T-cell (primary cell): ENCODE results near the gene TCTN1. TPM values are rescaled to one million over a fixed set of nuclear protein-coding genes. Genes with fewer than 3 reads are reported as not detected.

Experiments used
- ATAC-seq, 4 experiments: fragments of 200-7000 bp in 3 of 4; fragments of 150-1000 bp in 1 of 4; cut with Tn5 transposase; replicated peaks in 1 of 4; 1 replicate in 3 of 4; 2 replicates in 1 of 4; pipeline ENCODE4 v1.10.0; 2021; ENCODE audit warnings: moderate library complexity in 3 of 4, mild to moderate bottlenecking in 2 of 4, moderate number of reproducible peaks in 1 of 4
- CTCF ChIA-PET, 2 donors: fragments of 300-600 bp; sonication (Branson Sonifier 250); formaldehyde crosslinking; loops; one replicate each; lab custom pipeline; 2022; ENCODE audit warnings: antibody characterized with exemption in 2 of 2; lab: Charles Lee
- POLR2A ChIA-PET, 2 donors: fragments of 300-600 bp; sonication (Branson Sonifier 250); formaldehyde crosslinking; loops; one replicate each; lab custom pipeline; 2022; ENCODE audit warnings: antibody characterized with exemption in 2 of 2; lab: Charles Lee
- DNase-seq, 35 experiments: peaks; one replicate each; pipeline versions ENCODE4 v3.0.0 to v3.0.0-alpha.2; 2013 to 2023
- H3K27ac ChIP-seq: one replicate; pipeline ENCODE4 v1.5.1; 2013; ENCODE audit warnings: low read length
- H3K27me3 ChIP-seq, 2 experiments: replicated peaks in 1 of 2; 1 replicate in 1 of 2; 2 replicates in 1 of 2; pipeline versions ENCODE4 v1.6.1 to v1.7.0; 2013; ENCODE audit warnings: low read length in 1 of 2, mixed read lengths in 1 of 2; ENCODE audit not compliant: control insufficient read depth in 2 of 2, insufficient read depth in 2 of 2; ENCODE audit errors: extremely low read depth in 1 of 2
- H3K36me3 ChIP-seq, 2 donors: 1 replicate in 1 of 2; 2 replicates in 1 of 2; pipeline versions ENCODE4 v1.6.1 to v1.7.0; 2013; ENCODE audit warnings: low read length in 1 of 2; ENCODE audit not compliant: control insufficient read depth in 2 of 2, insufficient read depth in 1 of 2; ENCODE audit errors: extremely low read depth in 1 of 2
- H3K4me1 ChIP-seq, 2 experiments: 1 replicate in 1 of 2; 2 replicates in 1 of 2; pipeline versions ENCODE4 v1.6.1 to v1.7.0; 2013; ENCODE audit warnings: low read length in 2 of 2, mixed read lengths in 1 of 2; ENCODE audit not compliant: insufficient read depth in 2 of 2, control insufficient read depth in 1 of 2; ENCODE audit errors: extremely low read depth in 1 of 2
- H3K4me3 ChIP-seq, 2 donors: 1 replicate in 1 of 2; 2 replicates in 1 of 2; pipeline versions ENCODE4 v1.5.1 to v1.7.0; 2013; ENCODE audit warnings: mild to moderate bottlenecking in 2 of 2, low read length in 1 of 2, moderate library complexity in 1 of 2; ENCODE audit not compliant: control insufficient read depth in 1 of 2; ENCODE audit errors: extremely low read depth in 1 of 2
- H3K9me3 ChIP-seq: 2 replicates; pipeline ENCODE4 v1.7.0; 2013
- H3K27ac Mint-ChIP-seq, 2 donors: one replicate each; pipeline ENCODE4 v1.8.0; 2020 to 2021; ENCODE audit warnings: mild to moderate bottlenecking in 2 of 2, mixed read lengths in 2 of 2
- H3K27me3 Mint-ChIP-seq, 2 donors: one replicate each; pipeline ENCODE4 v1.8.0; 2021 to 2022; ENCODE audit warnings: mixed read lengths in 2 of 2
- H3K36me3 Mint-ChIP-seq: one replicate; pipeline ENCODE4 v1.8.0; 2021; ENCODE audit warnings: mixed read lengths
- H3K4me1 Mint-ChIP-seq, 3 donors: one replicate each; pipeline ENCODE4 v1.8.0; 2020 to 2022; ENCODE audit warnings: mixed read lengths in 3 of 3, mild to moderate bottlenecking in 1 of 3
- H3K4me3 Mint-ChIP-seq, 3 donors: one replicate each; pipeline ENCODE4 v1.8.0; 2020 to 2022; ENCODE audit warnings: mild to moderate bottlenecking in 3 of 3, mixed read lengths in 3 of 3, moderate library complexity in 3 of 3
- H3K9me3 Mint-ChIP-seq, 3 donors: one replicate each; pipeline ENCODE4 v1.8.0; 2020 to 2022; ENCODE audit warnings: mixed read lengths in 3 of 3
- WGBS: methylation state at CpG from one replicate; pipeline ENCODE4 v1.1.5; 2013; ENCODE audit warnings: missing lambda C conversion rate; ENCODE audit not compliant: insufficient coverage; 5-methylcytosine and 5-hydroxymethylcytosine counted together
- total RNA-seq, 35 experiments: library from RNA in 6 of 35; stranded (reverse) in 6 of 35; fragments of 120-200 nt in 1 of 35; gene quantifications; one replicate each; pipeline versions ENCODE4 v1.2.1 to v1.2.4 and lab custom pipeline; 2013 to 2026

TCTN1 gene
- total RNA-seq, 5 donors from 2014 or later (not counting 1 experiment from before 2014, with no cell fraction given) = 8.8 to 14.1 (median 11.5) TPM

GRCh38 chr12:110619534-110619953 lies 5.6 kb downstream of the TCTN1 start:
- Mint-ChIP-seq H3K4me3 (no peak overlapping the region), H3K9me3 (no peaks in the 10 kb centered on the region), H3K36me3 (no peaks in the 10 kb centered on the region), H3K4me1 (peaks cover 0 to 3% (median under 1%) of the 10 kb centered on the region in 3 donors), H3K27me3 (no peaks in the 10 kb centered on the region), H3K27ac (no peak overlapping the region)
- H3K4me3 ChIP-seq = no peak overlapping the region
- no peaks in the 10 kb centered on the region for H3K9me3 ChIP-seq
- no peaks in the 10 kb centered on the region for H3K27me3 ChIP-seq
- ChIA-PET POLR2A (interaction anchor here in 1 of 2 donors (0.6 kb wide), 1 partner anchor 741 kb away, joined by 4 read pairs; no protein-coding TSS in a partner anchor), CTCF (interaction anchor here in 1 of 2 donors (1.4 kb wide), 1 partner anchor 78 kb away, joined by 3 read pairs; no protein-coding TSS in a partner anchor)
- peaks cover 0 to under 1% of the 10 kb centered on the region in 2 experiments for H3K4me1 ChIP-seq
- H3K36me3 ChIP-seq = no peaks in the 10 kb centered on the region
- H3K27ac ChIP-seq = no peak overlapping the region
- DNase-seq (peak in 2 of 35 experiments; percentile 7 to 39), ATAC-seq (peak in 2 of 4 experiments; percentile 35 to 55)
- 64% methylated on average over 2 of the region's 4 CpGs for WGBS

- DNase-seq (no peak), ATAC-seq (no peak)
- CTCF ChIA-PET = interaction anchor here in 1 of 2 donors (0.6 to 0.7 kb wide), 2 partner anchors 153 to 666 kb away, joined by 3 read pairs; no protein-coding TSS in a partner anchor
- H3K4me1 ChIP-seq = peaks cover 6% of the 10 kb centered on the region in 2 experiments
- Mint-ChIP-seq H3K4me1 (peaks cover 6 to 11% (median 7%) of the 10 kb centered on the region in 3 donors), H3K27me3 (no peaks in the 10 kb centered on the region), H3K36me3 (no peaks in the 10 kb centered on the region), H3K27ac (no peak overlapping the region), H3K9me3 (no peaks in the 10 kb centered on the region), H3K4me3 (no peak overlapping the region)
- POLR2A ChIA-PET = no interaction called here
- H3K27ac ChIP-seq = no peak overlapping the region
- no peaks in the 10 kb centered on the region for H3K9me3 ChIP-seq
- H3K36me3 ChIP-seq = no peaks in the 10 kb centered on the region
- no peaks in the 10 kb centered on the region for H3K27me3 ChIP-seq
- H3K4me3 ChIP-seq = no peak overlapping the region
- WGBS = 100% methylated on average over 1 of the region's 3 CpGs
Measured at GRCh38 chr12:110622582-110622981, 8.7 kb downstream of the TCTN1 start.

- POLR2A ChIA-PET = interaction anchor here (0.7 to 0.9 kb wide), 2 partner anchors 25 to 68 kb away, joined by 3 to 7 read pairs; no protein-coding TSS in a partner anchor
- H3K27ac Mint-ChIP-seq = peak overlapping the region; percentile 79 to 80
- peak overlapping the region; percentile 17 to 48 (median 41) for H3K4me3 Mint-ChIP-seq
- DNase-seq = no peak
- H3K9me3 Mint-ChIP-seq = no peaks in the 10 kb centered on the region
- H3K36me3 Mint-ChIP-seq = peaks cover 12% of the 10 kb centered on the region
- no peaks in the 10 kb centered on the region for H3K36me3 ChIP-seq
- 40% methylated on average over 1 of the region's 8 CpGs for WGBS
- no peaks in the 10 kb centered on the region for H3K9me3 ChIP-seq
- no peak overlapping the region for H3K27ac ChIP-seq
- H3K4me1 ChIP-seq = peaks cover 11 to 13% of the 10 kb centered on the region in 2 experiments
- CTCF ChIA-PET = interaction anchor here (0.5 to 0.7 kb wide), 5 partner anchors 74 to 1470 kb away, joined by 3 to 8 read pairs (median 3); no protein-coding TSS in a partner anchor
- peaks cover 11 to 23% (median 13%) of the 10 kb centered on the region in 3 donors for H3K4me1 Mint-ChIP-seq
- no peaks in the 10 kb centered on the region for H3K27me3 ChIP-seq
- no peak overlapping the region for H3K4me3 ChIP-seq
- no peaks in the 10 kb centered on the region for H3K27me3 Mint-ChIP-seq
- no peak for ATAC-seq
Measured at GRCh38 chr12:110627500-110628195, 13.7 kb downstream of the TCTN1 start.

GRCh38 chr12:110635055-110635454 lies 21.1 kb downstream of the TCTN1 start:
- ChIA-PET CTCF (no interaction called here), POLR2A (interaction anchor here in 1 of 2 donors (0.6 kb wide), 1 partner anchor 194 kb away, joined by 5 read pairs; no protein-coding TSS in a partner anchor)
- H3K36me3 Mint-ChIP-seq = peaks cover 6% of the 10 kb centered on the region

GRCh38 chr12:110636516-110636915 lies 22.6 kb downstream of the TCTN1 start:
- POLR2A ChIA-PET = no interaction called here
- Histone ChIP-seq H3K4me1 (peaks cover 3 to 4% of the 10 kb centered on the region in 2 experiments), H3K36me3 (no peaks in the 10 kb centered on the region), H3K4me3 (no peak overlapping the region), H3K27me3 (no peaks in the 10 kb centered on the region), H3K9me3 (no peaks in the 10 kb centered on the region), H3K27ac (no peak overlapping the region)
- peaks cover 13% of the 10 kb centered on the region for H3K36me3 Mint-ChIP-seq
- 96% methylated on average over 5 of the region's 5 CpGs for WGBS
- no peak overlapping the region for H3K27ac Mint-ChIP-seq
- ATAC-seq (no peak), DNase-seq (no peak)
- H3K27me3 Mint-ChIP-seq = no peaks in the 10 kb centered on the region
- no peak overlapping the region for H3K4me3 Mint-ChIP-seq
- no peaks in the 10 kb centered on the region for H3K9me3 Mint-ChIP-seq
- H3K4me1 Mint-ChIP-seq = peaks cover 14 to 26% (median 17%) of the 10 kb centered on the region in 3 donors
- CTCF ChIA-PET = no interaction called here

More at GRCh38 chr12:110635055-110635454, 21.1 kb downstream of the TCTN1 start:
- Mint-ChIP-seq H3K4me3 (no peak overlapping the region), H3K27me3 (no peaks in the 10 kb centered on the region), H3K27ac (no peak overlapping the region), H3K4me1 (peaks cover 14 to 21% (median 17%) of the 10 kb centered on the region in 3 donors), H3K9me3 (no peaks in the 10 kb centered on the region)
- H3K4me3 ChIP-seq = no peak overlapping the region
- H3K27me3 ChIP-seq = no peaks in the 10 kb centered on the region
- peaks cover 3 to 4% of the 10 kb centered on the region in 2 experiments for H3K4me1 ChIP-seq
- ATAC-seq (no peak), DNase-seq (no peak)
- H3K36me3 ChIP-seq = no peaks in the 10 kb centered on the region
- no peaks in the 10 kb centered on the region for H3K9me3 ChIP-seq
- no peak overlapping the region for H3K27ac ChIP-seq

GRCh38 chr12:110637869-110638441 lies 24.0 kb downstream of the TCTN1 start:
- no peak overlapping the region for H3K4me3 Mint-ChIP-seq
- H3K27ac Mint-ChIP-seq = no peak overlapping the region
- Histone ChIP-seq H3K27me3 (no peaks in the 10 kb centered on the region), H3K9me3 (no peaks in the 10 kb centered on the region), H3K4me1 (peaks cover 4 to 9% of the 10 kb centered on the region in 2 experiments), H3K4me3 (no peak overlapping the region), H3K36me3 (no peaks in the 10 kb centered on the region), H3K27ac (no peak overlapping the region)
- DNase-seq (no peak), ATAC-seq (peak in 2 of 4 experiments; percentile 23 to 46)
- CTCF ChIA-PET = interaction anchor here in 1 of 2 donors (0.6 kb wide), 1 partner anchor 1685 kb away, joined by 12 read pairs; no protein-coding TSS in a partner anchor
- POLR2A ChIA-PET = no interaction called here
- no peaks in the 10 kb centered on the region for H3K9me3 Mint-ChIP-seq
- 100% methylated on average over 1 of the region's 3 CpGs for WGBS
- H3K4me1 Mint-ChIP-seq = peaks cover 20 to 32% (median 27%) of the 10 kb centered on the region in 3 donors
- H3K27me3 Mint-ChIP-seq = no peaks in the 10 kb centered on the region
- peaks cover 13% of the 10 kb centered on the region for H3K36me3 Mint-ChIP-seq
